ENCODE measurements around the gene SLC5A2.
"Not testable (repeated sequence)": the region's sequence is repeated elsewhere in the genome, so short reads cannot be mapped to it uniquely, and the experiment has no call there.

The SLC5A2 gene

GRCh38 chr16:31474773-31475738, 7.9 kb upstream of the SLC5A2 start:
- DNase-seq = no peak

DNA sequence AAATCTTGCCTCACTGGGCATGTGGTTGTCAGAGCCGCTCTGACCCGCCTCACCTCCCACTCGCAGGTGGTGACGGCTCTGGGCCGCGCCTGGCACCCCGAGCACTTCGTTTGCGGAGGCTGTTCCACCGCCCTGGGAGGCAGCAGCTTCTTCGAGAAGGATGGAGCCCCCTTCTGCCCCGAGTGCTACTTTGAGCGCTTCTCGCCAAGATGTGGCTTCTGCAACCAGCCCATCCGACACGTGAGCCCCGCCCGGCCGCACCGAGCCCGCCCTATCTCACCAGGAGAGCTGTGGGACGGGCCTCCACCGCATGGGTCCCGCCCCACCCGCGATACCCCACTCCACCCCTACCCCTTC, 7.0 kb upstream of the SLC5A2 start:
- no peak for DNase-seq

DNA sequence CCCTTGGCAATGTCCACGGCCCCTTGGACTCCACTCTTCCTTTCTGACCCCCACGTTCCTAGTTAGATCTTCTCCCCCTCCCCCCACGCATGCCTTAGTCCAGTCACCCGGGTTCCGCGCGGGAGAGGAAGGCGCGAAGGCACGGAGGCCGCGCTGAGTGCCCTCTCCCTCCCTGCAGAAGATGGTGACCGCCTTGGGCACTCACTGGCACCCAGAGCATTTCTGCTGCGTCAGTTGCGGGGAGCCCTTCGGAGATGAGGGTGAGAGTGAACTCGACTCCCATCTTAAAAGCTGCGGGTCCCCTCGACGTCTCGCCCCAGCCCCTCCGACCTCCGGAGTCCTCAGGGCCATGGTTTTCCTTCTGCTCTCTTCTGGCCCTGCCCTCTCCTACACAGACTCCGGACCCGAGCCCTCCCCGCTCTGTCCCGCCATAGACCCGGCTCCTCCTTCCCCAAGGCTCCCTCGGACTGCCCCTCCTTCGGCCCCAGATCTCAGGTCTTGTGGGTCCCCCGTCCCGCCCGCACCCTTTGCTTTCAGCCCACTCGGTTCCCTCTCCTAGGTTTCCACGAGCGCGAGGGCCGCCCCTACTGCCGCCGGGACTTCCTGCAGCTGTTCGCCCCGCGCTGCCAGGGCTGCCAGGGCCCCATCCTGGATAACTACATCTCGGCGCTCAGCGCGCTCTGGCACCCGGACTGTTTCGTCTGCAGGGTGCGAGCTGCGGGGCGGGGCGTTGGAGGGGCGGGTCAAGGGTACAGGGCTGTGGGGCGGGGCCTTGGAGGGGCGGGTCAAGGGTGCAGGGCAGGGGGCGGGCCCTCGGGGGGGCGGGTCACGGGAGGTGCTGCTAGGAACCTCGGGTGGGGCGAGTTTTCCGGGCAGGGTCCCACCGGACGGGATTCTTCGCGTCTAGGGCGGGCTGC, 6.4 kb upstream of the SLC5A2 start:
- peak in 16 of 56 donors; percentile 13 to 55 (median 35) for DNase-seq

DNA sequence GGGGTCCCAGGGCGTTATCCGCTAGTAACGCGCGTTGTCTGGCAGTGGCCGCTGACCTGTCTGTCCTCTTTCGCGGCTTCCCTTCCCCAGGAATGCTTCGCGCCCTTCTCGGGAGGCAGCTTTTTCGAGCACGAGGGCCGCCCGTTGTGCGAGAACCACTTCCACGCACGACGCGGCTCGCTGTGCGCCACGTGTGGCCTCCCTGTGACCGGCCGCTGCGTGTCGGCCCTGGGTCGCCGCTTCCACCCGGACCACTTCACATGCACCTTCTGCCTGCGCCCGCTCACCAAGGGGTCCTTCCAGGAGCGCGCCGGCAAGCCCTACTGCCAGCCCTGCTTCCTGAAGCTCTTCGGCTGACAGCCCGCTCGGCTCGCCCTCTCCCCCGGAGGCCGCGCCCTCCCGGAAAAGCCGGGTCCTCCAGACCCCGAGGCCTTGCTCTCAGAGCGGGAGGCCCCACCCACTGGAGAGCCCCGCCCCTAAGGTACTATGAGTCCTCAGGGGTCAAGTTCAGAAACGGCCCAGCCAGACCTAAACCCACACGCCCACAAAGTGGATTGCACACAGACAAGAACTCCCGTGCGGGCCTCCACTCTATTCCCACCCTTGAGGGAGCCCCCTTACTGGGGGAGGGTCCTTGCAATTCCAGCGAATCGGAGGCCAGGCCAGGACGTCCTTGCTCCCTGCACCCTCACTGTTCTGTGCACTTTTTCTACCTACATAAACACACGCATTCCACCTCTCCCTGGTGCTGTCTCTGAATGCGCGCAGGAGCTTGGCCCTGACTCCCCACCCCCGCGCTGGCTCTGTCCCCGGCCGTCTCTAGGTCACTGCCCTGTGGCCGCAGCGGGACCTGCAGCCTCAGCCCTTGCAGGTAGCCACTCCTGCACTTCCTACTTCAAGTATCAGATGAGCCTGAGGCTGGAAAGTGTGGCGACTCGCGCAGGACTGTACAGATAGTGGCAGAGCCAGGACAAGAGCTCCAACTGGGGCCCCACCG, 5.4 kb upstream of the SLC5A2 start:
- DNase-seq = no peak

DNA sequence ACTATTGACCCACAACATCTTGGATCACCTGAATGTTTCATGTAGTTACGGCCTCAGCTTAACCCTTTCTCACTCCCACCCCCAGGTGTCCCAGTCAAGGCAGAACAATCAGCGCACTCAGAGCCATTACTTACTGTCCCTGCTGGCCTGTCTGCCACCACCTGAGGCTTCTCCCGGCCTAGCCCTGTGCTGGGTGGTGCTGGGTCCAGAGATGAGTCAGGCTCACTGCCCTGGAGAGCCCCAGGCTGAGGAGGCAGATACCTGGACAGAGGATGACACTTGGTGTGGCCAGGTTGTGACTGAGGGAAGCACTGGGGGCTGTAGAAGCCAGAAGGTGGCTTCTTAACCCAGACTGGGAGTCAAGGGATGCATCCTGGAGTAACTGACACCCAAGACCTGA, 4.0 kb upstream of the SLC5A2 start:
- DNase-seq = no peak

DNA sequence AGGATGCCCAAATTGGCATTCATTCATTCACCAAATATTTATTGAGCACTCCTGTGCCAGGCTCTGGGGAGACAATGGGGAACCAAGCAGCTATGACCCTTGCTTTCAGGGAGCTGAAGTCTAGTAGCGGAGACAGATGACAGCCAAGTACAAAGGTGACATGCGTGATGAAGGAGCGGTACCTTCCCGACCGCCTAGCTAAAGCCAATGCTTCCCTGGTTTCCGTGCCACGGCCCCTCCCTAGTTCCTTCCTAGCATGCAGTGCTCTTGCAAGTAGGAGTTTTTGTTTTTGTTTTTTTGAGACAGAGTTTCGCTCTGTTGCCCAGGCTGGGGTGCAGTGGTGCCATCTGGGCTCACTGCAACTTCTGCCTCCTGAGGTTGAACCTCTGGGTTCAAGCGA, 3.2 kb upstream of the SLC5A2 start:
- DNase-seq = no peak

DNA sequence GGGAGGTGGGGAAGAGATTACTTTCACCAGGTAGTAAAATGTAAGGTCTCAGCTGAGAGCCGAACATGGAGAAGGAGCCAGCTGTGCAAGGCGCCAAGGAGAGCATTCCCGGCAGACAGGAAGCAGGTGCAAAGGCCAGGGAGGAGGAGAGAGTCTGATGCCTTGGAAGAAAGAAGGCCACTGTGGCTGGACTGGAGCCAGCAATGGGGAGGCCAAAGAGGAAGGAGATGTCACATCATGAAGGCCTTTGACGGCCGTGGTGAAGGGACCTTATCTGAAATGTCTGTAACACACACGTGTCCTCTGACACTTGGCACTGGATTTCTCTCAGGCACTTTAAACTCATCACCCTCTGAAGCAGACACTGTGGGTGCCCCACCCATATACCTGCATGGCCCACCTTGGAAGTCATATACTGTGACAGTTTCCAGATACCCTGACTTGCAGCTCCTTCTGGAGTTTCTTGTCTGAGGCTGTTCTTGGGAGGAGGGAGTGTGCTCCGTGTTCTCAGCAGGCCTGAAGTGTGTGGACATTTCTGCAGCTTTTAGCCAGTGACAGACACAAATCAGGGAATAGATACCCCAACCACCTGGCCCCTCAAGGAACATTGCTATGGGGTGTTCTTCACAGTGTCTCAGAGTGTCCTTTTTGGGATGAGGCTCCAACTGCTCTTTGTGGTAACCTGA, 1.9 kb upstream of the SLC5A2 start:
- DNase-seq = no peak

DNA sequence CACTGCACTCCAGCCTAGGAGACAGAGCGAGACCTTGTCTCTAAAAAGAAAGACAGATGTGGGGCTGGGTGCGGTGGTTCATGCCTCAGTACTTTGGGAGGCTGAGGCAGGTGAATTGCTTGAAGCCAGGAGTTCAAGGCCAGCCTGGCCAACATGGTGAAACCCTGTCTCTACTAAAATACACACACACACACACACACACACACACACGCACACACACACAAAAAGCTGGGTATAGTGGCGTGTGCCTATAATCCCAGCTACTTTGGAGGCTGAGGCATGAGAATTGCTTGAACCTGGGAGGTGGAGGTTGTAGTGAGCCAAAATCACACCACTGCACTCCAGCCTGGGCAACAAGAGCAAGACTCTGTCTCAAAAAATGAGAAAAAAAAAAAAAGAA, 1.1 kb downstream of the SLC5A2 start:
- DNase-seq = not testable (repeated sequence)

GRCh38 chr16:31484491-31485171, 1.7 kb downstream of the SLC5A2 start:
- DNase-seq = no peak

DNA sequence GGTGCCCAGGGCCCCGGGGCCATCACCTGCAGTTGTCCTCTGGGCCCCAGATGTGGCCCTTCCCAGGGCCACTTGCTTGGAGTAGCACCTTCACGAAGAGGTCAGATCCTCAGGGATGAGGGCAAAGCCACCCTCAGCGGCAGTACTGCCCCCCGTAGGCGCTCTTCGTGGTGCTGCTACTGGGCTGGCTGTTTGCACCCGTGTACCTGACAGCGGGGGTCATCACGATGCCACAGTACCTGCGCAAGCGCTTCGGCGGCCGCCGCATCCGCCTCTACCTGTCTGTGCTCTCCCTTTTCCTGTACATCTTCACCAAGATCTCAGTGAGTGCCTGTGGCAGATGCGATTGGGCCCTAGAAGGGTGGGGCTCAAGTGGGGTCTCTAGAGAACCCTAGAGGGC, 2.6 kb downstream of the SLC5A2 start:
- no peak for DNase-seq

- no peak for DNase-seq
These were observed 3.1 kb downstream of the SLC5A2 start for GRCh38 chr16:31486045-31486444.

DNA sequence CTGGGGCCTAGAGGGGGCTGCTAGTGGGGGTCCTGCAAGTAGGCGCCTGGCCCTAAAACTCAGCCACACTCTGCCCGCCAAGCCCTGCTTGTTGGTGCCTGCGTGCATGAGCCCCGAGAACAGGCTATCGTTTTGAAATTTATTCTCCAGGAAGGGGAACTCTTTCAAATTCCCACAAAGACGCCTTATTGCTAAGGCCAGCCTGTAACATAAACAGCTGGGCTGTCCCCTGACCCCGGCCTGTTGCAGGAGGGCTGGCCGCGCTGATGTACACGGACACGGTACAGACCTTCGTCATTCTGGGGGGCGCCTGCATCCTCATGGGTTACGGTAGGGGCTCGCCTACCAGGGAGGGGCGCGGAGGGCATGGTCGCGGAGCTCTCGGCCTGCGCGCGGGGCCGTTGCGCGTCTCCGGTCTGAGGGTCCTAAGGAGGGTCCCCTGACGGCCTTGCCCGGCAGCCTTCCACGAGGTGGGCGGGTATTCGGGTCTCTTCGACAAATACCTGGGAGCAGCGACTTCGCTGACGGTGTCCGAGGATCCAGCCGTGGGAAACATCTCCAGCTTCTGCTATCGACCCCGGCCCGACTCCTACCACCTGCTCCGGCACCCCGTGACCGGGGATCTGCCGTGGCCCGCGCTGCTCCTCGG, 4.3 kb downstream of the SLC5A2 start:
- no peak for DNase-seq

GRCh38 chr16:31487720-31488467, 5.0 kb downstream of the SLC5A2 start:
- peak in 8 of 56 donors; percentile 9 to 69 (median 29) for DNase-seq

DNA sequence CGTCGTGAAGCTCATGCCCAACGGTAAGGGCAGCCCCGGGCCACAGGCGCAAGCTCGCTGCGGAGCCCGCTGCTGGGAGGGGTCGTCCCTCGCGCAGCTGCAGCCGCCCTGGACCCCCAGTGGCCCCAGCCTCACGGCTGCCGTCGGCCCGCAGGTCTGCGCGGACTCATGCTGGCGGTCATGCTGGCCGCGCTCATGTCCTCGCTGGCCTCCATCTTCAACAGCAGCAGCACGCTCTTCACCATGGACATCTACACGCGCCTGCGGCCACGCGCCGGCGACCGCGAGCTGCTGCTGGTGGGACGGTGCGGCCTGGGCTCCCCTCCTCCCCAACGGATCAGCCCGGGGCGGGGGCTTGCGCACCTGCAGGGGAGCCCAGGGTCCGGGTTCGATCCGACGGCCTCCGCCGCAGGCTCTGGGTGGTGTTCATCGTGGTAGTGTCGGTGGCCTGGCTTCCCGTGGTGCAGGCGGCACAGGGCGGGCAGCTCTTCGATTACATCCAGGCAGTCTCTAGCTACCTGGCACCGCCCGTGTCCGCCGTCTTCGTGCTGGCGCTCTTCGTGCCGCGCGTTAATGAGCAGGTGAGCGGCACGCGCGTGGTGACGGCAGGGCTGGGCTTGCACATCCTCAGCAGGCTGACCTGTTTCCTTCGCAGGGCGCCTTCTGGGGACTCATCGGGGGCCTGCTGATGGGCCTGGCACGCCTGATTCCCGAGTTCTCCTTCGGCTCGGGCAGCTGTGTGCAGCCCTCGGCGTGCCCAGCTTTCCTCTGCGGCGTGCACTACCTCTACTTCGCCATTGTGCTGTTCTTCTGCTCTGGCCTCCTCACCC, 5.8 kb downstream of the SLC5A2 start:
- no peak for DNase-seq

- DNase-seq = no peak
These were observed 6.3 kb downstream of the SLC5A2 start for GRCh38 chr16:31489298-31489564.

GRCh38 chr16:31489616-31490584, 7.0 kb downstream of the SLC5A2 start:
- no peak for DNase-seq
